GM12878 (cell line): ENCODE measurements around the gene SLC25A47. TPM values are rescaled to one million over a fixed set of nuclear protein-coding genes. Genes with fewer than 3 reads are reported as not detected.

Experiments used
- ATAC-seq: fragments of 200-7000 bp; cut with Tn5 transposase; 3 replicates; pipeline ENCODE4 v1.9.1; 2020; ENCODE audit warnings: mild to moderate bottlenecking, moderate library complexity
- BruUV-seq: library from RNA; stranded (reverse); fragments of 400-500 nt; replicated peaks from 2 replicates; lab custom pipeline; 2021; lab: Mats Ljungman, UMichigan
- CTCF ChIA-PET: fragments of 300-600 bp; sonication (Branson Sonifier 250); formaldehyde crosslinking; extraction: SDS; loops from one replicate; lab custom pipeline; 2021; ENCODE audit warnings: inconsistent platforms; lab: Yijun Ruan, JAX
- POLR2A ChIA-PET: fragments of 350-600 bp; formaldehyde crosslinking; extraction: SDS; loops from one replicate; lab custom pipeline; 2021; ENCODE audit warnings: inconsistent platforms; lab: Charles Lee
- RAD21 ChIA-PET: fragments of 300-600 bp; sonication (Branson Sonifier 250); formaldehyde crosslinking; loops from one replicate; lab custom pipeline; 2023; ENCODE audit warnings: antibody characterized with exemption; ENCODE audit not compliant: unreplicated experiment; lab: Charles Lee
- SMC1A ChIA-PET: fragments of 300-600 bp; sonication (Branson Sonifier 250); formaldehyde crosslinking; loops from one replicate; lab custom pipeline; 2023; ENCODE audit not compliant: unreplicated experiment, uncharacterized antibody; lab: Charles Lee
- DNase-seq: peaks from one replicate; pipeline ENCODE4 v3.0.0-alpha.2; 2011; ENCODE audit warnings: low read depth, low spot score
- FAIRE-seq: peaks from 3 replicates; lab custom pipeline; 2011; peaks lifted over from hg19 to GRCh38; lab: Jason Lieb, UNC
- H2AFZ ChIP-seq: 2 replicates; pipeline ENCODE4 v1.6.0; 2011; ENCODE audit warnings: low read depth, low read length, control low read depth; ENCODE audit not compliant: control insufficient read depth
- H3K27ac ChIP-seq: 2 replicates; pipeline ENCODE4 v1.5.1; 2011; ENCODE audit warnings: control low read depth; ENCODE audit not compliant: control insufficient read depth, insufficient read depth
- H3K27me3 ChIP-seq, 2 experiments: replicated peaks in 1 of 2; 2 replicates each; pipeline versions ENCODE4 v1.6.0 to v1.6.1; 2011; ENCODE audit warnings: low read length in 1 of 2; ENCODE audit not compliant: control insufficient read depth in 2 of 2, insufficient read depth in 2 of 2
- H3K36me3 ChIP-seq, 2 experiments: 2 replicates each; pipeline ENCODE4 v1.5.1; 2011; ENCODE audit warnings: low read length in 1 of 2; ENCODE audit not compliant: control insufficient read depth in 2 of 2, insufficient read depth in 2 of 2
- H3K4me1 ChIP-seq: 2 replicates; pipeline ENCODE4 v1.6.1; 2011; ENCODE audit warnings: mild to moderate bottlenecking, low read length, moderate library complexity, mixed read lengths; ENCODE audit not compliant: control insufficient read depth, insufficient read depth
- H3K4me2 ChIP-seq: 2 replicates; pipeline ENCODE4 v1.6.0; 2011; ENCODE audit warnings: control low read depth; ENCODE audit not compliant: control insufficient read depth, insufficient read depth
- H3K4me3 ChIP-seq: fragments of 200-600 bp; sonication (generic); 2 replicates; pipeline ENCODE4 v1.5.1; 2016
- H3K79me2 ChIP-seq: 2 replicates; pipeline ENCODE4 v1.6.0; 2011; ENCODE audit warnings: low read length; ENCODE audit not compliant: control insufficient read depth, insufficient read depth
- H3K9ac ChIP-seq: 2 replicates; pipeline ENCODE4 v1.8.0; 2011; ENCODE audit warnings: low read length, control low read depth, mixed read lengths; ENCODE audit not compliant: control insufficient read depth, insufficient read depth
- H3K9me3 ChIP-seq: replicated peaks from 3 replicates; pipeline ENCODE4 v1.5.1; 2011; ENCODE audit warnings: mild to moderate bottlenecking, low read length; ENCODE audit not compliant: control insufficient read depth, insufficient read depth
- H4K20me1 ChIP-seq: 2 replicates; pipeline ENCODE4 v1.6.0; 2011; ENCODE audit not compliant: control insufficient read depth, insufficient read depth
- POLR2A ChIP-seq: IDR thresholded peaks from 2 replicates; pipeline ENCODE4 v1.6.1; 2011; ENCODE audit warnings: low read depth, mild to moderate bottlenecking, low read length
- RAD21 ChIP-seq: IDR thresholded peaks from 2 replicates; pipeline ENCODE4 v1.6.1; 2011; ENCODE audit warnings: mild to moderate bottlenecking, low read depth, low read length, moderate library complexity; ENCODE audit not compliant: insufficient read depth
- WGBS: methylation state at CpG from one replicate; pipeline ENCODE4 v1.1.6; 2016; ENCODE audit warnings: low lambda C conversion rate; ENCODE audit not compliant: insufficient replicate concordance, insufficient coverage; ENCODE audit errors: missing lambda C conversion rate; 5-methylcytosine and 5-hydroxymethylcytosine counted together
- in situ Hi-C: fragments of 300-500 bp; cut with MboI; formaldehyde crosslinking; loops from 9 replicates; pipeline ENCODE4 v1.14.3; 2018; ENCODE audit warnings: mixed read lengths
- intact Hi-C: fragments of 100-400 bp; cut with micrococcal nuclease; formaldehyde crosslinking; loops from one replicate; pipeline ENCODE4 v1.14.2; 2022; ENCODE audit not compliant: unreplicated experiment
- polyA plus RNA-seq, 11 experiments: library from polyadenylated mRNA; depleted of rRNA in 4 of 11; unstranded in 6 of 11; stranded (reverse) in 5 of 11; fragments of >200 nt; fragmentation: Nextera tagmentation in 4 of 11; fragmentation: Illumina TruSeq in 1 of 11; extraction: Ambion mirVana in 4 of 11; extraction: Trizol in 1 of 11; gene quantifications; 1 replicate in 1 of 11; 2 replicates in 10 of 11; pipeline versions ENCODE4 v1.2.1 to v1.2.3, GENCODE V29; 2011 to 2016; ENCODE audit warnings: inconsistent platforms in 2 of 11, missing spikeins in 2 of 11, low read depth in 1 of 11
- total RNA-seq, 4 experiments: library from RNA; depleted of rRNA in 3 of 4; stranded (reverse); fragments of >200 nt in 3 of 4; fragmentation: Illumina TruSeq in 1 of 4; extraction: Trizol in 1 of 4; gene quantifications; 2 replicates each; pipeline versions ENCODE4 v1.2.1 to v1.2.3, GENCODE V29; 2013 to 2021

The SLC25A47 gene
- total and polyA plus RNA-seq, 10 of the 15 experiments (the other 5 are each of a cell fraction or from before 2014, with no cell fraction given): 0.14 TPM; not detected in 9

DNA sequence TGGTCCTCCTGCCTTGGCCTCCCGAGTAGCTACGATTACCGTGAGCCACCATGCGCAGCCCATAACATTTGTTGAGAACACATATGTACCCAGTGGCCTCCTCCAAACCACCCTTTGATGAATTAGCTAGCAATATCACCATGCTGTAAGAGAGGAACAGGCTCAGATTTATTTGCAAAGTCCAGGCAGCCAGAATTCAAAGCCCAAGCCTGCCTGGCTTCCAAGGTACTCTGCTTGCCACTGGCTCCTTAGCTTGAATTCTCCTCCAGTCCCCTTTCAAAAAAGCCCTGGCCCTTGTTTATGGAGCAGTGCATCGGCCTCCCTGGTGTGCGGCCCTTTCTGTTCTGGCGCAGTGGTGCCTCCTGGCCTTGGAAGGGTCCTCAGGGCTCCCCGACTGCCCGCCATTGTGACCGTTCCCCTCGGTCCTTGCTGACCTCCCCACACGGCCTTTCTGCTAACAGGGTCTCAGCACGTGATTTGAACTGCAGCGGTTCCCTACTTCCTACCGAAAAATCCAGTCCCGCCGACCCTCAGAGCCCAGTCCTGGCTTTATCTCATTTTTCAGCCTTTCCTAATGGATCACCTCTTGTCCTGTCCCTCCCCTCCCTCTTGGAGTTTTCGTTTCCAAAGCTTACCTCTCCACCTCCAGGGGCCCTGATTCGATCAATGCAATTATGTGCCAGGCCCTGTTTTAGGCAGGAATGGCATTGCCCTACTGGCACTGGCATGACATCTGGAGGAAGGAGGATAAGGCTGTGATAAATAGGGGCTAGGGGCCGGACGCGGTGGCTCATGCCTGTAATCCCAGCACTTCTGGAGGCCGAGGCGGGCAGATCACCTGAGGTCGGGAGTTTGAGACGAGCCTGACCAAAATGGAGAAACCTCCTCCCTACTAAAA is 38.9 kb upstream of the SLC25A47 start:
- TF ChIP-seq RAD21 (no peak), POLR2A (peak; percentile 18; the same call in 1 of the 2 replicates)
- Histone ChIP-seq H3K4me2 (peak overlapping the region; percentile 74), H3K36me3 (peaks cover 2 to 10% of the 10 kb centered on the region in 2 experiments), H4K20me1 (no peaks in the 10 kb centered on the region), H3K27me3 (no peaks in the 10 kb centered on the region), H3K79me2 (peaks cover 4% of the 10 kb centered on the region), H3K4me3 (no peak overlapping the region), H3K4me1 (no peaks in the 10 kb centered on the region), H3K9me3 (no peaks in the 10 kb centered on the region), H3K9ac (no peak overlapping the region), H3K27ac (no peak overlapping the region), H2AFZ (no peak overlapping the region)
- in situ Hi-C loops: loop anchor here (10.0 kb wide), 1 partner anchor 361 kb away; no protein-coding TSS in a partner anchor
- POLR2A ChIA-PET: interaction anchor here (0.5 kb wide), 1 partner anchor 1479 kb away, joined by 3 read pairs; no protein-coding TSS in a partner anchor
- DNase-seq: no peak
- CTCF ChIA-PET: interaction anchor here (0.5 to 5.3 kb wide), 18 partner anchors 8 to 100 kb away, joined by 3 to 50 read pairs (median 6); partner anchors contain the start of gene WDR25
- RAD21 ChIA-PET: interaction anchor here (1.0 to 1.5 kb wide), 4 partner anchors 91 to 101 kb away, joined by 3 to 5 read pairs (median 4); no protein-coding TSS in a partner anchor
- no peak for FAIRE-seq
- WGBS: 64% methylated on average over 26 of the region's 26 CpGs
- SMC1A ChIA-PET: interaction anchor here (0.6 to 2.8 kb wide), 3 partner anchors 35 to 93 kb away, joined by 3 to 11 read pairs (median 4); a partner anchor contains a TSS
- no TSS peak for BruUV-seq
- intact Hi-C loops: no loop called here
- ATAC-seq: no peak
